Measurements from ENCODE around the gene GIT2.

The GIT2 gene

DNA sequence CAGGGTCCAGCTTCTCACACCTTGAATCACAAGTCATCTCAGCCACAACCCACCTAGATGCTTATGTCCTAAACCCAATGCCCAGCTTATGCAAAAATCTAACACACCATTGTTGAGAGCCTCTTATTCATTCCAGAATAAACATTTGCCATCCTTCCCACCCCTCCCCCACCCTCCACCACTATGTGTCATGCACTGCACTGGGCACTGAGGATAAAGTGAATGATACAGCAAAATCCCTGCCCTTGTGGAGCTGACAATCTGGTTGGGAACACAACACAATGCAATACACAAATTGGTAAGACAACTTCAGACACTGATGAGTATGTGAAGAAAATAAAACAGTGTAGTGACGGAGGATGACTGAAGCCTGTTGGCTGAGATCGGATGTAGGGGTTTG lies 114.4 kb downstream of the GIT2 start:
- no peaks in the 10 kb centered on the region for H4K20me1 ChIP-seq (ENCODE audit: insufficient read depth, low read length)
- no peak overlapping the region for H3K4me3 ChIP-seq (ENCODE audit: low read length)
- TF ChIP-seq EZH2 (optimal IDR thresholded peaks at IDR 0.05; ENCODE audit: low read depth, low read length) (no peak), EZH2phosphoT487 (IDR thresholded peaks at IDR 0.05; ENCODE audit: low read length) (no peak), CTCF (IDR thresholded peaks at IDR 0.05; ENCODE audit: low read length) (no peak)
- no peak for DNase-seq
- peaks cover 30% of the 10 kb centered on the region for H3K79me2 ChIP-seq (ENCODE audit: low read length)
- no peaks in the 10 kb centered on the region for H3K9me3 ChIP-seq (replicated peaks; ENCODE audit: insufficient read depth, low read length)
- no peaks in the 10 kb centered on the region for H3K27me3 ChIP-seq (replicated peaks; ENCODE audit: insufficient read depth, low read length)
- H3K27ac ChIP-seq (ENCODE audit: low read length): no peak overlapping the region
- H3K9ac ChIP-seq (ENCODE audit: low read length): no peak overlapping the region
- peaks cover 15% of the 10 kb centered on the region for H3K4me1 ChIP-seq (ENCODE audit: low read length)
- no peak overlapping the region for H2AFZ ChIP-seq (ENCODE audit: low read length)
- H3K4me2 ChIP-seq (ENCODE audit: low read depth, low read length): no peak overlapping the region
- no peaks in the 10 kb centered on the region for H3F3A ChIP-seq (ENCODE audit: insufficient read depth, low read length)
- H3K9me2 ChIP-seq (replicated peaks; ENCODE audit: insufficient read depth, low read length): no peaks in the 10 kb centered on the region
- no peaks in the 10 kb centered on the region for H3K36me3 ChIP-seq (replicated peaks; ENCODE audit: insufficient read depth, low read length)

- Histone ChIP-seq H3K27me3 (replicated peaks; ENCODE audit: insufficient read depth, low read length) (no peaks in the 10 kb centered on the region), H3K79me2 (ENCODE audit: low read length) (peaks cover 30% of the 10 kb centered on the region), H3K4me2 (ENCODE audit: low read depth, low read length) (peak overlapping the region; percentile 70), H3K36me3 (replicated peaks; ENCODE audit: insufficient read depth, low read length) (no peaks in the 10 kb centered on the region), H3K9me3 (replicated peaks; ENCODE audit: insufficient read depth, low read length) (no peaks in the 10 kb centered on the region), H3K27ac (ENCODE audit: low read length) (no peak overlapping the region), H4K20me1 (ENCODE audit: insufficient read depth, low read length) (no peaks in the 10 kb centered on the region), H3K4me1 (ENCODE audit: low read length) (peaks cover 18% of the 10 kb centered on the region), H2AFZ (ENCODE audit: low read length) (peak overlapping the region; percentile 37; the same call in 1 of the 2 replicates), H3K9me2 (replicated peaks; ENCODE audit: insufficient read depth, low read length) (no peaks in the 10 kb centered on the region), H3K4me3 (ENCODE audit: low read length) (peak overlapping the region; percentile 55; the same call in 1 of the 2 replicates), H3F3A (ENCODE audit: insufficient read depth, low read length) (peaks cover 8% of the 10 kb centered on the region), H3K9ac (ENCODE audit: low read length) (peak overlapping the region; percentile 25; the same call in 1 of the 2 replicates)
- no peak for TF ChIP-seq EZH2phosphoT487 (IDR thresholded peaks at IDR 0.05; ENCODE audit: low read length)
- TF ChIP-seq EZH2 (optimal IDR thresholded peaks at IDR 0.05; ENCODE audit: low read depth, low read length): no peak
- TF ChIP-seq CTCF (IDR thresholded peaks at IDR 0.05; ENCODE audit: low read length): no peak
- DNase-seq: no peak
These were observed 115.2 kb downstream of the GIT2 start for GRCh38 chr12:109880938-109881337.

DNA sequence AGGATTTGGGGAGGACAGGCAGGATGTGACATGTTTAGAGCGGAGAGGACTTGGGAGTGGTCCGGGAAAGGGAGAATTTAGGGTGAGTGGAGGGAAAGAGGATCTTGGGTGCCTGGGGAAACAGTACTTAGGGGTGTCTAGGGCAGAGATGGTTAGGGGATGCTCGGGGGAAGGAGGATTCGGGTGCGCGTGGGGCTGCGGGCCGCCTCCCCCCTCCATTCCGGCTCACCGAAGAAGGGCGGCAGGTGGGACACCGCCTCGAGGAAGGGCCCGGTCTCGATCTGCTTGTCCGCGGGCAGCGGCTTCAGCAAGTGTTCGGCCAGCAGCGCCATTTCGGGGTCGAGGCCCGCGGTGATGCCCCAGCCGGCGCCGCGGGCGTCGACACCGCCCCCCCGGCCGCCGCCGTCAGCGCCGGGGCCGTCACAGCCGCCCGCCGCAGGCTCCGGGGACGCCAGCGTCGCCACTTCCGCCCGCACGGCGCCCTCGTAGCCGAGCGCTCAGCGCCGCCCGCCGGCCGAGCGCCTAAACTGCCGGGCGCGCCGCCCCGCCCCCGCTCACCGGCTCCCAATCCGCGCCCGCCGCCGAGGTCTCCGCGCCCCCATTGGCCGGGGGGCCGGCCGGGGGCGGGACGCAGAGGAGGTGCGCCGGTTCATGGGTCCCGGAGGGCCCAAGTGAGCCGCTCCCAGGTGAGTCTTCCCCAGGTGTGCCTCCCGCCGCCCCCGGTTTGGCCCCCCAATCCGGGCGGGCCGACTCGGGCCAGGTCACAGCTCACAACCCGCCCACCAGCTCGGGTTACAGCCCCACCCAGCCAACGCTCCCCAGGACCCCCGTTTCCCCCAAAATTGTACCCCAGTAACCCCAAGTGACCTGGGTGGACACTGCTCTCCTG lies 115.9 kb downstream of the GIT2 start, which contains the start of gene GLTP:
Gene GLTP (minus strand): TSS at position 499 of the 889 bp plus-strand sequence. CDS start 167 bp downstream, at position 332.
- Histone ChIP-seq H2AFZ (ENCODE audit: low read length) (peak within 1 kb of the TSS; percentile 53), H3K4me3 (ENCODE audit: low read length) (peak within 1 kb of the TSS; percentile 79), H3K79me2 (ENCODE audit: low read length) (peaks cover 31% of the 10 kb centered on the region), H3K9ac (ENCODE audit: low read length) (peak within 1 kb of the TSS; percentile 60), H4K20me1 (ENCODE audit: insufficient read depth, low read length) (no peaks in the 10 kb centered on the region), H3F3A (ENCODE audit: insufficient read depth, low read length) (peaks cover 11% of the 10 kb centered on the region), H3K4me2 (ENCODE audit: low read depth, low read length) (peak within 1 kb of the TSS; percentile 79), H3K27me3 (replicated peaks; ENCODE audit: insufficient read depth, low read length) (no peaks in the 10 kb centered on the region), H3K4me1 (ENCODE audit: low read length) (peaks cover 21% of the 10 kb centered on the region), H3K9me3 (replicated peaks; ENCODE audit: insufficient read depth, low read length) (no peaks in the 10 kb centered on the region), H3K36me3 (replicated peaks; ENCODE audit: insufficient read depth, low read length) (no peaks in the 10 kb centered on the region), H3K9me2 (replicated peaks; ENCODE audit: insufficient read depth, low read length) (no peaks in the 10 kb centered on the region), H3K27ac (ENCODE audit: low read length) (no peak within 1 kb of the TSS)
- peak; percentile 76 for DNase-seq
- TF ChIP-seq CTCF (IDR thresholded peaks at IDR 0.05; ENCODE audit: low read length): no peak
- no peak for TF ChIP-seq EZH2 (optimal IDR thresholded peaks at IDR 0.05; ENCODE audit: low read depth, low read length)
- TF ChIP-seq EZH2phosphoT487 (IDR thresholded peaks at IDR 0.05; ENCODE audit: low read length): no peak

All from MM.1S (cell line).